Esophagus squamous epithelium (tissue), 4 donors: ENCODE data around the gene UBAP2L.

ENCODE experiments used
- POLR2A ChIP-seq, 4 donors: fragments of 450-650 bp; IDR thresholded peaks; one replicate each; pipeline ENCODE4 v1.6.1; 2017; ENCODE audit warnings: antibody characterized with exemption in 4 of 4, mild to moderate bottlenecking in 4 of 4, moderate library complexity in 3 of 4
- TF ChIP-seq, protein P1 (sequence below), 6 experiments: fragments of 450-650 bp in 4 of 6; fragments of 200-600 bp in 2 of 6; sonication (generic) in 2 of 6; IDR thresholded peaks; one replicate each; pipeline ENCODE4 v1.5.1; 2016 to 2019; ENCODE audit warnings: antibody characterized with exemption in 6 of 6, mild to moderate bottlenecking in 4 of 6, moderate library complexity in 4 of 6

- TF ChIP-seq, protein P1, sequence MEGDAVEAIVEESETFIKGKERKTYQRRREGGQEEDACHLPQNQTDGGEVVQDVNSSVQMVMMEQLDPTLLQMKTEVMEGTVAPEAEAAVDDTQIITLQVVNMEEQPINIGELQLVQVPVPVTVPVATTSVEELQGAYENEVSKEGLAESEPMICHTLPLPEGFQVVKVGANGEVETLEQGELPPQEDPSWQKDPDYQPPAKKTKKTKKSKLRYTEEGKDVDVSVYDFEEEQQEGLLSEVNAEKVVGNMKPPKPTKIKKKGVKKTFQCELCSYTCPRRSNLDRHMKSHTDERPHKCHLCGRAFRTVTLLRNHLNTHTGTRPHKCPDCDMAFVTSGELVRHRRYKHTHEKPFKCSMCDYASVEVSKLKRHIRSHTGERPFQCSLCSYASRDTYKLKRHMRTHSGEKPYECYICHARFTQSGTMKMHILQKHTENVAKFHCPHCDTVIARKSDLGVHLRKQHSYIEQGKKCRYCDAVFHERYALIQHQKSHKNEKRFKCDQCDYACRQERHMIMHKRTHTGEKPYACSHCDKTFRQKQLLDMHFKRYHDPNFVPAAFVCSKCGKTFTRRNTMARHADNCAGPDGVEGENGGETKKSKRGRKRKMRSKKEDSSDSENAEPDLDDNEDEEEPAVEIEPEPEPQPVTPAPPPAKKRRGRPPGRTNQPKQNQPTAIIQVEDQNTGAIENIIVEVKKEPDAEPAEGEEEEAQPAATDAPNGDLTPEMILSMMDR (IDR thresholded peaks at IDR 0.05): no peak
- no peak for TF ChIP-seq POLR2A (IDR thresholded peaks at IDR 0.05)
These were observed 74.9 kb downstream of the UBAP2L start for GRCh38 chr1:154295408-154296235.
